H1 (cell line): ENCODE measurements around the gene CDYL2. TPM values are rescaled to one million over a fixed set of nuclear protein-coding genes. Genes with fewer than 3 reads are reported as not detected.

ENCODE experiments used
- ATF2 ChIP-seq: IDR thresholded peaks from 2 replicates; pipeline ENCODE4 v1.6.1; 2012; ENCODE audit warnings: low read length, inconsistent platforms
- CBX8 ChIP-seq: fragments of 300-800, 300-1000 bp; sonication (generic); IDR thresholded peaks from 2 replicates; pipeline ENCODE4 v1.7.1; 2016; ENCODE audit warnings: low read depth, low read length, borderline replicate concordance
- EP300 ChIP-seq, 2 experiments: IDR thresholded peaks; 1 replicate in 1 of 2; 2 replicates in 1 of 2; pipeline ENCODE4 v1.6.1; 2011 to 2012; ENCODE audit warnings: low read depth in 2 of 2, low read length in 2 of 2, mild to moderate bottlenecking in 2 of 2, borderline replicate concordance in 1 of 2, inconsistent platforms in 1 of 2, moderate library complexity in 1 of 2
- JUND ChIP-seq: IDR thresholded peaks from 2 replicates; pipeline ENCODE4 v1.6.1; 2011; ENCODE audit warnings: mild to moderate bottlenecking, improper control_type of control experiment, low read length
- RFX5 ChIP-seq: IDR thresholded peaks from 2 replicates; pipeline ENCODE4 v1.6.1; 2011; ENCODE audit warnings: low read depth, low read length, improper control_type of control experiment, borderline replicate concordance
- TAF7 ChIP-seq: optimal IDR thresholded peaks from 2 replicates; pipeline ENCODE3; 2011; ENCODE audit warnings: low read depth, mild to moderate bottlenecking, inconsistent platforms, low read length, moderate library complexity, borderline replicate concordance
- TEAD4 ChIP-seq: IDR thresholded peaks from 2 replicates; pipeline ENCODE4 v1.6.1; 2012; ENCODE audit warnings: low read depth, low read length, inconsistent platforms, mixed read lengths
- YY1 ChIP-seq: IDR thresholded peaks from 2 replicates; pipeline ENCODE4 v1.6.1; 2011; ENCODE audit warnings: low read depth, mild to moderate bottlenecking, low read length
- polyA plus RNA-seq, 7 experiments: library from polyadenylated mRNA; depleted of rRNA in 3 of 7; stranded (reverse) in 5 of 7; unstranded in 2 of 7; fragments of >200 nt in 5 of 7; fragments of 200-250 nt in 2 of 7; gene quantifications; 1 replicate in 5 of 7; 2 replicates in 1 of 7; 4 replicates in 1 of 7; pipeline versions ENCODE4 v1.2.1 to v1.2.3, GENCODE V29; 2011 to 2013; ENCODE audit warnings: missing spikeins in 2 of 7, mixed read lengths in 2 of 7
- total RNA-seq: library from RNA; stranded (reverse); fragmentation: NEBNext Ultra II Directional; extraction: Animal tissue kit (Norgen Biotek cat#: 25700); gene quantifications from 2 replicates; pipeline ENCODE4 v1.2.1, GENCODE V29; 2021

The CDYL2 gene
- total and polyA plus RNA-seq, 2 of the 8 experiments (the other 6 are each of a cell fraction or from before 2014, with no cell fraction given), result 0.33 to 5.3 TPM

DNA sequence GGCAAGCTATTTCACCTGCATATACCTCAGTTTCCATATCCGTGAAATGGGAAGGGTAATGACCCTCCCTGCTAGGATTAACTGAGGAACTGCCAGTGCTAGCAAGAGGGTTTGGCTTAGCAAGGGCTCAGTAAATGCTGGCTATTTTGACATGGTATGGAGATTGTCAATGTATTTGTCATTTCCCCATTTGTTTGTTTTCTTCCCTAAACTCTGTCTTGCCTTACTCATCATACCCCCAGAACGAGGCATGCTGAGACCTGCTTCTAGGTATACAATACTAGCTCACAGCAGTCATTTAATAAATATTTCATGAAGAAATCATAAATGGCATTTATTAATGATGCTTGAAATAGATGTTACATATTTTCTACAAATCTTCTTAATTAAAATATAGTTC is 139.6 kb downstream of the CDYL2 start (continued):
- TF ChIP-seq TAF7 (no peak), ATF2 (no peak), CBX8 (no peak), RFX5 (no peak), JUND (no peak), YY1 (no peak), EP300 (IDR thresholded peaks at IDR 0.05; ENCODE audit: borderline replicate concordance in 1 of 2, low read depth in 2 of 2, low read length in 2 of 2) (no peak), TEAD4 (no peak)
